Muscle of leg (tissue), 11 donors: ENCODE measurements around the gene SVIP. TPM values are rescaled to one million over a fixed set of nuclear protein-coding genes. Genes with fewer than 3 reads are reported as not detected.

Source experiments
- DNase-seq: peaks from one replicate; pipeline ENCODE4 v3.0.0; 2013
- H3K27ac ChIP-seq: one replicate; pipeline ENCODE4 v1.5.1; 2013; ENCODE audit warnings: mild to moderate bottlenecking, low read length, control low read depth
- H3K27me3 ChIP-seq: one replicate; pipeline ENCODE4 v1.6.1; 2013; ENCODE audit warnings: low read length; ENCODE audit not compliant: control insufficient read depth, insufficient read depth
- H3K36me3 ChIP-seq: one replicate; pipeline ENCODE4 v1.6.1; 2013; ENCODE audit warnings: low read length; ENCODE audit not compliant: control insufficient read depth, insufficient read depth
- H3K4me1 ChIP-seq: one replicate; pipeline ENCODE4 v1.6.1; 2013; ENCODE audit warnings: low read length; ENCODE audit not compliant: control insufficient read depth, insufficient read depth
- H3K4me3 ChIP-seq: one replicate; pipeline ENCODE4 v1.5.1; 2013; ENCODE audit warnings: low read length, control low read depth
- H3K9me3 ChIP-seq: replicated peaks from 2 replicates; pipeline ENCODE4 v1.6.1; 2013; ENCODE audit warnings: low read depth, low read length; ENCODE audit not compliant: control insufficient read depth
- WGBS: methylation state at CpG from one replicate; pipeline ENCODE4 v1.1.5; 2013; ENCODE audit warnings: missing lambda C conversion rate; ENCODE audit not compliant: insufficient coverage; 5-methylcytosine and 5-hydroxymethylcytosine counted together
- polyA plus RNA-seq, 8 donors: library from polyadenylated mRNA; unstranded; fragments of 120-200 nt; gene quantifications; one replicate each; pipeline versions ENCODE4 v1.2.1 to v1.2.3, GENCODE V29; 2013; ENCODE audit warnings: inconsistent platforms in 1 of 8, low replicate concordance in 1 of 8; ENCODE audit not compliant: insufficient read length in 8 of 8, insufficient read depth in 1 of 8
- total RNA-seq: library from RNA; stranded (reverse); fragments of 120-200 nt; gene quantifications from one replicate; pipeline ENCODE4 v1.2.4, GENCODE V29; 2013

The SVIP gene
- total and polyA plus RNA-seq, 9 donors: 8.5 to 13.0 (median 9.5) TPM

DNA sequence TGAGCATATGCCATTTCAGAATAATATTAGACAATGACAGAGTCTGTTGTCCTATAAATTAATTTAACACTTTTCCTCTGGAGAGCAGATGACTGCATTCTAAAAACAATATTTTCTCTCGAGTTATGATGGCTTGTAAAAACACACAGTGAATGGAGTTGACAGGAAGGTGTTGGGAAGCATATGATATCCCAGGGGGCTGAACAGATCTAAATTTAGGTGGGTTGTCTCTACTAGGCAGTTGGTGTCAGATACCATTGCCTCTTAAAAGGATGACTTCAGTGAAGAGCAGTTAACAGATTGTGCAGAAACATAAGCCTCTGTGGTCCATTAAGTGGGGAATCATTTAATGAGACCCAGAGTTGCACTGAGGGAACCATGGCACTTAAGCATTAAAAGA, 30.7 kb downstream of the SVIP start:
- Histone ChIP-seq H3K4me1 (no peaks in the 10 kb centered on the region), H3K4me3 (no peak overlapping the region), H3K27me3 (no peaks in the 10 kb centered on the region), H3K9me3 (no peaks in the 10 kb centered on the region), H3K36me3 (no peaks in the 10 kb centered on the region), H3K27ac (no peak overlapping the region)
- WGBS: no CpG with 5 or more reads among the region's 1 CpG
- DNase-seq: no peak

- Histone ChIP-seq H3K4me1 (no peaks in the 10 kb centered on the region), H3K27me3 (no peaks in the 10 kb centered on the region), H3K27ac (no peak overlapping the region), H3K4me3 (no peak overlapping the region), H3K36me3 (no peaks in the 10 kb centered on the region), H3K9me3 (no peaks in the 10 kb centered on the region)
- no peak for DNase-seq
- WGBS: 91% methylated on average over 3 of the region's 3 CpGs
Measured at GRCh38 chr11:22797047-22797446, 32.6 kb downstream of the SVIP start.

GRCh38 chr11:22795914-22796313, 33.7 kb downstream of the SVIP start:
- H3K9me3 ChIP-seq: no peaks in the 10 kb centered on the region
- H3K4me1 ChIP-seq: no peaks in the 10 kb centered on the region
- no peaks in the 10 kb centered on the region for H3K36me3 ChIP-seq
- no peak for DNase-seq
- WGBS: no CpG with 5 or more reads among the region's 1 CpG
- H3K4me3 ChIP-seq: no peak overlapping the region
- no peak overlapping the region for H3K27ac ChIP-seq
- no peaks in the 10 kb centered on the region for H3K27me3 ChIP-seq

DNA sequence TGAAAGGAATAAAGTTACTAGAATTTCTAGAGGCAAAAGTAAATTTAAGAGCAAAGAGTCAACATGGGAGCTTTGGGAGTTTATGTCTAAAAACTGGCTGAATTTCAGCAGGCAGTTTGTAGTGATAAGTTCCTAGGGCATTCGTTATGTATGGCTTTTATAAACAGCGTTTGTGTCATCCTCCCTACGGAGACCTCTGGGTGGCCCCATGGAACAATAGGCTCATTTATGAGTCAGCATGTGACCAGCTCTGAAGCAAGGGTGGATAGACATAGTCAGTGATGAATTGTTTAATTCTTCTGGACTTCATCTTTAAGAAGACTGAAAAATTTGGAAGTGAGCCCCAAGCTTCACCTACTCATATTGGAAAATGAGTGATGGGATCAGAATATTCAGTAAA, 37.1 kb downstream of the SVIP start:
- 10% methylated on average over 3 of the region's 3 CpGs for WGBS

GRCh38 chr11:22787551-22788162, 41.9 kb downstream of the SVIP start:
- Histone ChIP-seq H3K27me3 (no peaks in the 10 kb centered on the region), H3K36me3 (no peaks in the 10 kb centered on the region), H3K4me1 (no peaks in the 10 kb centered on the region), H3K27ac (no peak overlapping the region), H3K4me3 (no peak overlapping the region), H3K9me3 (no peaks in the 10 kb centered on the region)
- 50% methylated on average over 4 of the region's 9 CpGs for WGBS
- DNase-seq: peak; percentile 71

More for the DNA sequence above, 37.1 kb downstream of the SVIP start:
- Histone ChIP-seq H3K27me3 (no peaks in the 10 kb centered on the region), H3K27ac (no peak overlapping the region), H3K4me1 (no peaks in the 10 kb centered on the region), H3K36me3 (no peaks in the 10 kb centered on the region), H3K9me3 (no peaks in the 10 kb centered on the region), H3K4me3 (no peak overlapping the region)
- DNase-seq: peak; percentile 48

DNA sequence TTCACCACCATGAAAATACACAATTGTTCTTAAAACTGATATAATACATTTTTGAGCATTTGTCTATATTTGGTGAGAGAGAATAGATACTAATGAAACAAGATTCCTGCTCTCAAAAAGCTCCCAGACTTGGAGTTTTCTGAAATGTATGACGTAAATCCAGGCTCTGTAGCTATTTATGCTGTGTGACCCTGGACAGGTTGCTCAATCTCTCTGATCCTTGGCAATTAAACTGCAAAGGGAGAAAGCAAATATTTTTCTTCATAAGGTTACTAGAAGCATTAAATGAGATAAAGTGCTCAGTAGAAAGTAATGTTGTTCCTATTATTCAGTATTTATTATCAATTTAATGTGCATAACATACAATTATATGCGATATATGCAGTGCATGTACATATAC, 42.5 kb downstream of the SVIP start:
- DNase-seq: no peak
- H3K4me1 ChIP-seq: no peaks in the 10 kb centered on the region
- H3K27me3 ChIP-seq: no peaks in the 10 kb centered on the region
- no peak overlapping the region for H3K4me3 ChIP-seq
- no peak overlapping the region for H3K27ac ChIP-seq
- WGBS: 100% methylated on average over 1 of the region's 2 CpGs
- H3K36me3 ChIP-seq: no peaks in the 10 kb centered on the region
- no peaks in the 10 kb centered on the region for H3K9me3 ChIP-seq

DNA sequence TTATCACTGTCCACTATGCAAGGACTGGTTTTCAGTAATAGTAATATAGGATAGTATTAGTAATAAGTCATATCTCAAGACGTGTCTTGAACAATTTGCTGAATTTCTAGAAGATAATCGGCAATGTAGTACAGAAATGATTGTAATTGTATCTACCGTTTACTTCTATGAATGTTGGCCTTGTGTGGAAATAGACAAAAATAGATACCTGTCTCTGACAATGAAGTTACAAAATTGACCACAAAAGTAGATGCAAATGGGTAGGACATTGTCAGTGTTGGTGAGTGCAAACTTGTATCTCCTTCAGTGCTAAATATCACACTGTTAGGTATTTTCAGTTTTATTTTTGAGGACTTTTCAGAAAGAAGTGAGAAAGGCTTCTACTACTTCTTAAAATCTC, 43.1 kb downstream of the SVIP start:
- Histone ChIP-seq H3K27ac (no peak overlapping the region), H3K9me3 (no peaks in the 10 kb centered on the region), H3K36me3 (no peaks in the 10 kb centered on the region), H3K4me1 (no peaks in the 10 kb centered on the region), H3K4me3 (no peak overlapping the region), H3K27me3 (no peaks in the 10 kb centered on the region)
- DNase-seq: no peak
- WGBS: 83% methylated on average over 1 of the region's 3 CpGs

- Histone ChIP-seq H3K27ac (no peak overlapping the region), H3K27me3 (no peaks in the 10 kb centered on the region), H3K9me3 (no peaks in the 10 kb centered on the region), H3K36me3 (no peaks in the 10 kb centered on the region), H3K4me3 (no peak overlapping the region), H3K4me1 (no peaks in the 10 kb centered on the region)
- peak; percentile 30 for DNase-seq
Measured at GRCh38 chr11:22785251-22785650, 44.4 kb downstream of the SVIP start.

DNA sequence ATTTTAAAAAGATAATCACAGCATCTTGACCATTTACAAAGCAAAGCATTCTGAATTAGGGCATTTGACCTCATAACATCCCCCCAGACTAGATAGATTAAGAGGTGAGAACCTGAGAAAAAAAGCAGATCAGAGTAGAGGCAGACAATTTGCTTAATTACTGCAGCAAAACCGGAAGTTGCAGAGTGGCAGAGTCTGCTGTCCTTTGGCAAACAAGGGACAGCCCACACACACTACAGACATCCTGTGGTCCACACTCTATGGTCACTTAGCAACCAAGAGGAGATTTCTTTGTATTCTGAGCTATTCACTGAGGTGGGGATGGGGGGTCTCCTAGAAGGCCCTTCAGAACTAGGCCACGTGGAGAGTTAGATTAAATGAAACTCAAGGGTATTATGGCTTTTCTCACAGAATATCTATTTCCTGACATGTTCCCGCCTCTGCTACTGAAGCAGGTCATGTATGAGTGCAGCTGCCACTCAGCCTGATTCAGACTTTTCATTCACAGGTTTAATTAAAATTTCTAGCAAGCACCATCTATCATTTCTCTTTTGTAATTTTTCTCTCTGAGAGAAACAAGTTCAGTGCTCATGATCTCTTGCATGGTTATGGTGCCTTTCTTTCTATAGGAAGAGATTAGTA, 48.5 kb downstream of the SVIP start:
- no peaks in the 10 kb centered on the region for H3K27me3 ChIP-seq
- H3K4me3 ChIP-seq: no peak overlapping the region
- H3K36me3 ChIP-seq: no peaks in the 10 kb centered on the region
- H3K27ac ChIP-seq: no peak overlapping the region
- H3K4me1 ChIP-seq: no peaks in the 10 kb centered on the region
- no peaks in the 10 kb centered on the region for H3K9me3 ChIP-seq
- WGBS: no CpG with 5 or more reads among the region's 3 CpGs
- DNase-seq: no peak

DNA sequence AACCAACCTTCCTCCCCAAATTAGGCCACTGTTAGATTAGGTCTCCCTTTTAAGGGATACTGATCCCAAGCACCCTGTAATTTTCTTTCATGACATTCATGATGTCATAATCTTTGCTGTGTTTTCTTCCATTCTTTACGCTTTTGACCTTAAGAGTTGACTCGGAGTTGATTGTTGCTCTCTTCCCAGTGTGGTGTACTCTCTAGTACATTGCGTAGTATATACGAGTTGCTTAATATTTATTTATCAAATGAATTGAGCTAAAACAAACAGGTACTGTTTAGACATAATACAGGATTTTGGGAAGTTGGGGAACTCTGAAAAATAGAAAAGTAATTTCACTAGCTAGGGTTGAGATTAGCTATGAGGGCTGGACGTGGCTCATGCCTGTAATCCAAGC, 49.8 kb downstream of the SVIP start:
- Histone ChIP-seq H3K36me3 (no peaks in the 10 kb centered on the region), H3K9me3 (no peaks in the 10 kb centered on the region), H3K27ac (no peak overlapping the region), H3K4me3 (no peak overlapping the region), H3K27me3 (no peaks in the 10 kb centered on the region), H3K4me1 (no peaks in the 10 kb centered on the region)
- DNase-seq: no peak
- 100% methylated on average over 1 of the region's 5 CpGs for WGBS

DNA sequence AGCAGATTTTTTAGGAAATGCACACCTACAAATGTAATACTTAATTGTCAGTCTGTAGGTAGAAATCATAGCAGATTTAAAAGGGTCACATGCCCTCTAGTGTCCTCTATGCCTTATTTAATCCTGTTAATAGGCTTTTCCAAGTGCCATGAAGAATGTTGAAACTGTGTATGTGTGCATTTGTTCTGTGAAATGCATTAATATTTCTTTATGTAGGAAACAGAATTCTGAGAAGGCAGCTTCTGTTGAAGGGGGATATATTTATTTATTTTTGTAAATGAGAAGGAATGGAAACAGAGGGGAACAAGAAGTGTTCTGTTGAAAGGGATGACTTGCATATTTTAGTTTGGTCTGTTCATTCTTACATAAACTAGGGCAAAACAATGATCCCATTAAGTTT, 51.0 kb downstream of the SVIP start:
- H3K4me1 ChIP-seq: no peaks in the 10 kb centered on the region
- H3K27me3 ChIP-seq: no peaks in the 10 kb centered on the region
- no peaks in the 10 kb centered on the region for H3K36me3 ChIP-seq
- no peaks in the 10 kb centered on the region for H3K9me3 ChIP-seq
- no peak overlapping the region for H3K27ac ChIP-seq
- peak; percentile 21 for DNase-seq
- no peak overlapping the region for H3K4me3 ChIP-seq
